ENCODE measurements around the gene BANP.

- no peak for TF ChIP-seq CTCF (IDR thresholded peaks at IDR 0.05; ENCODE audit: poor library complexity)
- TF ChIP-seq EZH2phosphoT487 (IDR thresholded peaks at IDR 0.05; ENCODE audit: low read depth, severe bottlenecking, unreplicated experiment), result no peak
Observed at GRCh38 chr16:88070989-88071625, 119.9 kb downstream of the BANP start.
